Measurements from ENCODE around the gene SYDE2.
"Not testable (repeated sequence)": the region's sequence is repeated elsewhere in the genome, so short reads cannot be mapped to it uniquely, and the experiment has no call there.

Gene SYDE2

GRCh38 chr1:85146972-85147359 lies 53.9 kb downstream of the SYDE2 start:
- peaks cover 35% of the 10 kb centered on the region for H3K4me1 ChIP-seq (ENCODE audit: low read length)
- no peaks in the 10 kb centered on the region for H4K20me1 ChIP-seq (ENCODE audit: insufficient read depth, low read length)
- H3K27me3 ChIP-seq (ENCODE audit: low read depth, low read length): no peaks in the 10 kb centered on the region
- H3K4me2 ChIP-seq (ENCODE audit: low read length): no peak overlapping the region
- no peaks in the 10 kb centered on the region for H3K9me3 ChIP-seq (ENCODE audit: insufficient read depth, low read length)
- H3K79me2 ChIP-seq (ENCODE audit: low read length): no peaks in the 10 kb centered on the region
- no peak overlapping the region for H2AFZ ChIP-seq (ENCODE audit: low read depth, low read length)
- H3K9ac ChIP-seq (ENCODE audit: low read length): no peak overlapping the region
- H3K36me3 ChIP-seq (replicated peaks; ENCODE audit: low read depth, low read length): no peaks in the 10 kb centered on the region
- H3K27ac ChIP-seq (ENCODE audit: low read length): no peak overlapping the region
- no peak overlapping the region for H3K4me3 ChIP-seq (ENCODE audit: low read length)
- TF ChIP-seq CTCF (IDR thresholded peaks at IDR 0.05; ENCODE audit: low read depth, low read length) (no peak), EZH2phosphoT487 (IDR thresholded peaks at IDR 0.05; ENCODE audit: low read depth) (no peak)

- H3K36me3 ChIP-seq (replicated peaks; ENCODE audit: low read depth, low read length); H3K27me3 ChIP-seq (ENCODE audit: low read depth, low read length); H3K79me2 ChIP-seq (ENCODE audit: low read length); H3K9me3 ChIP-seq (ENCODE audit: insufficient read depth, low read length); H3K4me2 ChIP-seq (ENCODE audit: low read length); H3K9ac ChIP-seq (ENCODE audit: low read length); H4K20me1 ChIP-seq (ENCODE audit: insufficient read depth, low read length); H2AFZ ChIP-seq (ENCODE audit: low read depth, low read length); H3K4me3 ChIP-seq (ENCODE audit: low read length); H3K27ac ChIP-seq (ENCODE audit: low read length): not testable (repeated sequence)
- H3K4me1 ChIP-seq (ENCODE audit: low read length): peaks cover 35% of the 10 kb centered on the region
Measured at GRCh38 chr1:85146298-85146971, 54.4 kb downstream of the SYDE2 start.

DNA sequence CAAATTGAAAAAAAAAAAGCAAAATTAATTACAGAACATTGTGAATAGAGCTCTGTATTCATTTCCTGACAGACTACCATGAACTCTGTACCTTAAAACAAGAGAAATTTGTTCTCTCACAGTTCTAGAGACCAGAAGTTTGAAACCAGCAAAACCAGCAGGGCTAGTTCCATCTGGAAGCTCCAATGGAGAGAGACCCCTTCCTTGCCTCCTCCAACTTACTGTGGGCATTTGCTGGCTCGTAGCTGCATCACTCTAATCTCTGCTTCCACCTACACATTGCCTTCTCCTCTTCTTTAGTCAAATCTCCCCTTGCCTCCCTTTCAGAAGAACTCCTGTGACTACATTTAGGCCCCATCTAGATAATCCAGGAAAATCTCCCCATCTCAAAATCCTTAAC lies 56.5 kb downstream of the SYDE2 start:
- Histone ChIP-seq H3K27me3 (ENCODE audit: low read depth, low read length) (no peaks in the 10 kb centered on the region), H3K27ac (ENCODE audit: low read length) (no peak overlapping the region), H3K79me2 (ENCODE audit: low read length) (no peaks in the 10 kb centered on the region), H4K20me1 (ENCODE audit: insufficient read depth, low read length) (no peaks in the 10 kb centered on the region), H3K36me3 (replicated peaks; ENCODE audit: low read depth, low read length) (no peaks in the 10 kb centered on the region), H3K4me2 (ENCODE audit: low read length) (no peak overlapping the region), H3K4me3 (ENCODE audit: low read length) (no peak overlapping the region), H3K4me1 (ENCODE audit: low read length) (peaks cover 24% of the 10 kb centered on the region), H3K9me3 (ENCODE audit: insufficient read depth, low read length) (no peaks in the 10 kb centered on the region), H2AFZ (ENCODE audit: low read depth, low read length) (no peak overlapping the region), H3K9ac (ENCODE audit: low read length) (no peak overlapping the region)
- no peak for TF ChIP-seq EZH2phosphoT487 (IDR thresholded peaks at IDR 0.05; ENCODE audit: low read depth)
- TF ChIP-seq CTCF (IDR thresholded peaks at IDR 0.05; ENCODE audit: low read depth, low read length): no peak

GRCh38 chr1:85142753-85143152 lies 58.1 kb downstream of the SYDE2 start:
- Histone ChIP-seq H3K79me2 (ENCODE audit: low read length) (no peaks in the 10 kb centered on the region), H3K4me2 (ENCODE audit: low read length) (no peak overlapping the region), H3K4me3 (ENCODE audit: low read length) (no peak overlapping the region), H2AFZ (ENCODE audit: low read depth, low read length) (no peak overlapping the region), H3K36me3 (replicated peaks; ENCODE audit: low read depth, low read length) (no peaks in the 10 kb centered on the region), H3K9me3 (ENCODE audit: insufficient read depth, low read length) (no peaks in the 10 kb centered on the region), H3K27ac (ENCODE audit: low read length) (no peak overlapping the region), H3K27me3 (ENCODE audit: low read depth, low read length) (no peaks in the 10 kb centered on the region), H3K4me1 (ENCODE audit: low read length) (peaks cover 9% of the 10 kb centered on the region), H3K9ac (ENCODE audit: low read length) (no peak overlapping the region), H4K20me1 (ENCODE audit: insufficient read depth, low read length) (no peaks in the 10 kb centered on the region)
- TF ChIP-seq CTCF (IDR thresholded peaks at IDR 0.05; ENCODE audit: low read depth, low read length) (no peak), EZH2phosphoT487 (IDR thresholded peaks at IDR 0.05; ENCODE audit: low read depth) (no peak)

DNA sequence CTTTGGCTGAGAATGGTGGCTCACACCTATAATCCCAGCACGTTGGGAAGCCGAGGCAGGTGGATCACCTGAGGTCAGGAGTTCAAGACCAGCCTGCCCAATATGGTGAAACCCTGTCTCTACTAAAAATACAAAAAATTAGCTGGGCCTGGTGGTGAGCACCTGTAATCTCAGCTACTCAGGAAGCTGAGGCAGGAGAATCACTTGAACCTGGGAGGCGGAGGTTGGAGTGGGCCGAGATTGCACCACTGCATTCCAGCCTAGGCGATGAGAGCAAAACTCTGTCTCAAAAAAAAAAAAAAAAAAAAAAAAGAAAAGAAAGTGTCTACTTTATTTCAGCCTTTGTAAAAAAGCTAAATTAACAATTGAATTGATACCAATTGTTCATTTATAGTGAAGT lies 62.4 kb downstream of the SYDE2 start:
- not testable (repeated sequence) for H3K4me2 ChIP-seq (ENCODE audit: low read length); H3K27ac ChIP-seq (ENCODE audit: low read length); H3K4me3 ChIP-seq (ENCODE audit: low read length); H3K36me3 ChIP-seq (replicated peaks; ENCODE audit: low read depth, low read length); H3K79me2 ChIP-seq (ENCODE audit: low read length); H2AFZ ChIP-seq (ENCODE audit: low read depth, low read length); H3K9ac ChIP-seq (ENCODE audit: low read length); H3K4me1 ChIP-seq (ENCODE audit: low read length); H3K9me3 ChIP-seq (ENCODE audit: insufficient read depth, low read length); H4K20me1 ChIP-seq (ENCODE audit: insufficient read depth, low read length); H3K27me3 ChIP-seq (ENCODE audit: low read depth, low read length)
